ENCODE data around the gene ZNF891.

ZNF891 gene

DNA sequence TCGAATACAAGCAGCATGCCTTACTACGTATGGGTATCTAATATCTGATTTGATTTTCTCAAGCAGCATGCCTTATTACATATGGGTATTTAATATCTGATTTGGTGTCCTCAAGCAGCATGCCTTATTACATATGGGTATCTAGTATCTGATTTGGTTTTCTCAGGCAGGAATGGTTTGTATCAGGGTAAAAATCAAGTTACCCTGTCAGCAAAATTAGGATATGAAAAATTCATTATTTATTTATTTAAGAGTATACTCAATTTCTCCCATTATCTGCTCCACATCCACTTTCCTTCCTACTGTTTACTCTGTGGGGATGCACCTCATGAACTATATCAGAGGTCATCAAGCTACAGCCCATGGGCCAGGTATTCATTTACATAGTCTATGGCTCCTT lies 21.9 kb downstream of the ZNF891 start:
- H2AFZ ChIP-seq (ENCODE audit: low read depth, low read length) = no peak overlapping the region
- no peaks in the 10 kb centered on the region for H4K20me1 ChIP-seq (ENCODE audit: insufficient read depth, low read length)
- H3K27me3 ChIP-seq (ENCODE audit: low read depth, low read length) = no peaks in the 10 kb centered on the region
- H3K79me2 ChIP-seq (ENCODE audit: low read length) = no peaks in the 10 kb centered on the region
- no peak overlapping the region for H3K4me3 ChIP-seq (ENCODE audit: low read length)
- peaks cover 76% of the 10 kb centered on the region for H3K9me3 ChIP-seq (ENCODE audit: insufficient read depth, low read length)
- H3K9ac ChIP-seq (ENCODE audit: low read length) = no peak overlapping the region
- no peaks in the 10 kb centered on the region for H3K4me1 ChIP-seq (ENCODE audit: low read length)
- TF ChIP-seq EZH2phosphoT487 (IDR thresholded peaks at IDR 0.05; ENCODE audit: low read depth) (no peak), CTCF (IDR thresholded peaks at IDR 0.05; ENCODE audit: low read depth, low read length) (no peak)
- no peak overlapping the region for H3K27ac ChIP-seq (ENCODE audit: low read length)
- no peak overlapping the region for H3K4me2 ChIP-seq (ENCODE audit: low read length)
- peaks cover 77% of the 10 kb centered on the region for H3K36me3 ChIP-seq (replicated peaks; ENCODE audit: low read depth, low read length)

- H3K4me1 ChIP-seq (ENCODE audit: low read length) = no peaks in the 10 kb centered on the region
- no peak overlapping the region for H3K9ac ChIP-seq (ENCODE audit: low read length)
- H4K20me1 ChIP-seq (ENCODE audit: insufficient read depth, low read length) = no peaks in the 10 kb centered on the region
- H2AFZ ChIP-seq (ENCODE audit: low read depth, low read length) = no peak overlapping the region
- H3K79me2 ChIP-seq (ENCODE audit: low read length) = no peaks in the 10 kb centered on the region
- no peak overlapping the region for H3K4me2 ChIP-seq (ENCODE audit: low read length)
- no peaks in the 10 kb centered on the region for H3K27me3 ChIP-seq (ENCODE audit: low read depth, low read length)
- peaks cover 86% of the 10 kb centered on the region for H3K36me3 ChIP-seq (replicated peaks; ENCODE audit: low read depth, low read length)
- no peak overlapping the region for H3K4me3 ChIP-seq (ENCODE audit: low read length)
- H3K27ac ChIP-seq (ENCODE audit: low read length) = no peak overlapping the region
- no peak for TF ChIP-seq CTCF (IDR thresholded peaks at IDR 0.05; ENCODE audit: low read depth, low read length)
- no peak for TF ChIP-seq EZH2phosphoT487 (IDR thresholded peaks at IDR 0.05; ENCODE audit: low read depth)
- H3K9me3 ChIP-seq (ENCODE audit: insufficient read depth, low read length) = peaks cover 83% of the 10 kb centered on the region
These were observed 23.0 kb downstream of the ZNF891 start for GRCh38 chr12:133107121-133107520.

- Histone ChIP-seq H2AFZ (ENCODE audit: low read depth, low read length) (no peak overlapping the region), H3K4me2 (ENCODE audit: low read length) (no peak overlapping the region), H4K20me1 (ENCODE audit: insufficient read depth, low read length) (no peaks in the 10 kb centered on the region), H3K9me3 (ENCODE audit: insufficient read depth, low read length) (peaks cover 87% of the 10 kb centered on the region), H3K36me3 (replicated peaks; ENCODE audit: low read depth, low read length) (peaks cover 90% of the 10 kb centered on the region), H3K79me2 (ENCODE audit: low read length) (no peaks in the 10 kb centered on the region), H3K27ac (ENCODE audit: low read length) (no peak overlapping the region), H3K9ac (ENCODE audit: low read length) (no peak overlapping the region), H3K27me3 (ENCODE audit: low read depth, low read length) (no peaks in the 10 kb centered on the region), H3K4me3 (ENCODE audit: low read length) (no peak overlapping the region), H3K4me1 (ENCODE audit: low read length) (no peaks in the 10 kb centered on the region)
- no peak for TF ChIP-seq CTCF (IDR thresholded peaks at IDR 0.05; ENCODE audit: low read depth, low read length)
- TF ChIP-seq EZH2phosphoT487 (IDR thresholded peaks at IDR 0.05; ENCODE audit: low read depth) = no peak
These were observed 23.8 kb downstream of the ZNF891 start for GRCh38 chr12:133106253-133106652.

GRCh38 chr12:133105620-133106019 lies 24.5 kb downstream of the ZNF891 start:
- no peaks in the 10 kb centered on the region for H4K20me1 ChIP-seq (ENCODE audit: insufficient read depth, low read length)
- H3K27ac ChIP-seq (ENCODE audit: low read length) = no peak overlapping the region
- TF ChIP-seq EZH2phosphoT487 (IDR thresholded peaks at IDR 0.05; ENCODE audit: low read depth) (no peak), CTCF (IDR thresholded peaks at IDR 0.05; ENCODE audit: low read depth, low read length) (no peak)
- no peak overlapping the region for H3K9ac ChIP-seq (ENCODE audit: low read length)
- H3K4me1 ChIP-seq (ENCODE audit: low read length) = no peaks in the 10 kb centered on the region
- no peak overlapping the region for H3K4me2 ChIP-seq (ENCODE audit: low read length)
- H3K27me3 ChIP-seq (ENCODE audit: low read depth, low read length) = no peaks in the 10 kb centered on the region
- no peaks in the 10 kb centered on the region for H3K79me2 ChIP-seq (ENCODE audit: low read length)
- H3K36me3 ChIP-seq (replicated peaks; ENCODE audit: low read depth, low read length) = peaks cover 96% of the 10 kb centered on the region
- H3K9me3 ChIP-seq (ENCODE audit: insufficient read depth, low read length) = peaks cover 89% of the 10 kb centered on the region
- H2AFZ ChIP-seq (ENCODE audit: low read depth, low read length) = no peak overlapping the region
- H3K4me3 ChIP-seq (ENCODE audit: low read length) = no peak overlapping the region
